Thyroid gland (tissue), 4 donors: Measurements from ENCODE around the gene LGALS8.

Experiments
- POLR2A ChIP-seq, 2 donors: fragments of 450-650 bp; IDR thresholded peaks; one replicate each; pipeline ENCODE4 v1.6.1; 2017; ENCODE audit warnings: antibody characterized with exemption in 2 of 2, mild to moderate bottlenecking in 2 of 2, moderate library complexity in 1 of 2
- TF ChIP-seq, protein P1 (sequence below), 6 experiments: fragments of 200-600 bp in 3 of 6; fragments of 450-650 bp in 3 of 6; sonication (generic) in 3 of 6; IDR thresholded peaks; one replicate each; pipeline ENCODE4 v1.5.1; 2016 to 2019; ENCODE audit warnings: antibody characterized with exemption in 6 of 6, mild to moderate bottlenecking in 2 of 6, inconsistent platforms in 1 of 6, moderate library complexity in 1 of 6

DNA sequence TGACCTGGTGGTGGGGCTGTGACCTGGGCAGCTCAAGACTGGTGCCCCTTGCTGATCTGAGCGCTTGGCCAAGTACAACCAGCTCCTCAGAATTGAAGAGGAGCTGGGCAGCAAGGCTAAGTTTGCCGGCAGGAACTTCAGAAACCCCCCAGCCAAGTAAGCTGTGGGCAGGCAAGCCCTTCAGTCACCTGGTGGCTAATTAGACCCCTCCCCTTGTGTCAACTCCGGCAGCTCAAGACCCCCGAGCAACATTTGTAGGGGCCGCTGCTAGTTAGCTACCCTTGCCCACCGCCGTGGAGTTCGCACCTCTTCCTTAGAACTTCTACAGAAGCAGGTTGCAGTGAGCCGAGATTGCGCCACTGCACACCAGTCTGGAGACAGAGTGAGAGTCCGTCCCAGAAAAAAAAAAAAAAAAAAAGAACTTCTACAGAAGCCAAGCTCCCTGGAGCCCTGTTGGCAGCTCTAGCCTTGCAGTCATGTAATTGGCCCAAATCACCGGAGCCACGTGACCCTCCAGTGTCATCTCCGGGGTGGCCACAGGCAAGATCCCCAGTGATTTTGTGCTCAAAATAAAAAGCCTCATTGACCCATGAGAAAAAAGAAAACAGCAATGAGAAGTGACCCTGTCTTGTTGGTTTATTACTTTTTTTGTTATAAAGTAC lies 39.3 kb upstream of the LGALS8 start:
- TF ChIP-seq, protein P1, sequence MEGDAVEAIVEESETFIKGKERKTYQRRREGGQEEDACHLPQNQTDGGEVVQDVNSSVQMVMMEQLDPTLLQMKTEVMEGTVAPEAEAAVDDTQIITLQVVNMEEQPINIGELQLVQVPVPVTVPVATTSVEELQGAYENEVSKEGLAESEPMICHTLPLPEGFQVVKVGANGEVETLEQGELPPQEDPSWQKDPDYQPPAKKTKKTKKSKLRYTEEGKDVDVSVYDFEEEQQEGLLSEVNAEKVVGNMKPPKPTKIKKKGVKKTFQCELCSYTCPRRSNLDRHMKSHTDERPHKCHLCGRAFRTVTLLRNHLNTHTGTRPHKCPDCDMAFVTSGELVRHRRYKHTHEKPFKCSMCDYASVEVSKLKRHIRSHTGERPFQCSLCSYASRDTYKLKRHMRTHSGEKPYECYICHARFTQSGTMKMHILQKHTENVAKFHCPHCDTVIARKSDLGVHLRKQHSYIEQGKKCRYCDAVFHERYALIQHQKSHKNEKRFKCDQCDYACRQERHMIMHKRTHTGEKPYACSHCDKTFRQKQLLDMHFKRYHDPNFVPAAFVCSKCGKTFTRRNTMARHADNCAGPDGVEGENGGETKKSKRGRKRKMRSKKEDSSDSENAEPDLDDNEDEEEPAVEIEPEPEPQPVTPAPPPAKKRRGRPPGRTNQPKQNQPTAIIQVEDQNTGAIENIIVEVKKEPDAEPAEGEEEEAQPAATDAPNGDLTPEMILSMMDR (IDR thresholded peaks at IDR 0.05), result no peak
- no peak for TF ChIP-seq POLR2A (IDR thresholded peaks at IDR 0.05)
